Stomach (tissue), 4 donors: ENCODE data around the gene KCNE4.

ENCODE experiments used
- CTCF ChIP-seq, 7 experiments: fragments of 450-650 bp in 4 of 7; fragments of 200-600 bp in 3 of 7; sonication (generic) in 3 of 7; IDR thresholded peaks; one replicate each; pipeline ENCODE4 v1.5.1; 2016 to 2019; ENCODE audit warnings: antibody characterized with exemption in 7 of 7, control low read depth in 2 of 7, mild to moderate bottlenecking in 1 of 7
- POLR2A ChIP-seq, 4 donors: fragments of 450-650 bp; IDR thresholded peaks; one replicate each; pipeline ENCODE4 v1.6.1; 2016; ENCODE audit warnings: antibody characterized with exemption in 4 of 4, control low read depth in 2 of 4, mild to moderate bottlenecking in 1 of 4, moderate library complexity in 1 of 4

- no peak for TF ChIP-seq CTCF (IDR thresholded peaks at IDR 0.05)
- TF ChIP-seq POLR2A (IDR thresholded peaks at IDR 0.05) = no peak
These were observed 988 bp upstream of the KCNE4 start for GRCh38 chr2:223050900-223051504.
